IPS DF 6.9 (cell line): ENCODE measurements around the gene BACE2.

Source experiments
- DNase-seq: peaks from one replicate; pipeline ENCODE4 v3.0.0-alpha.2; 2013; ENCODE audit warnings: low read depth, low spot score
- H3K27ac ChIP-seq: one replicate; pipeline ENCODE4 v1.5.1; 2013; ENCODE audit warnings: low read length, control low read depth
- H3K27me3 ChIP-seq: 2 replicates; pipeline ENCODE4 v1.6.1; 2013; ENCODE audit warnings: mild to moderate bottlenecking, low read length; ENCODE audit not compliant: control insufficient read depth, insufficient read depth
- H3K36me3 ChIP-seq: 2 replicates; pipeline ENCODE4 v1.6.1; 2013; ENCODE audit warnings: low read length; ENCODE audit not compliant: control insufficient read depth, insufficient read depth
- H3K4me1 ChIP-seq: 2 replicates; pipeline ENCODE4 v1.6.1; 2013; ENCODE audit warnings: low read length; ENCODE audit not compliant: control insufficient read depth, insufficient read depth
- H3K4me3 ChIP-seq: 2 replicates; pipeline ENCODE4 v1.5.1; 2013; ENCODE audit warnings: mild to moderate bottlenecking, low read length
- H3K9me3 ChIP-seq: 2 replicates; pipeline ENCODE4 v1.6.1; 2013; ENCODE audit warnings: low read length, inconsistent platforms; ENCODE audit not compliant: control insufficient read depth, insufficient read depth
- WGBS: extraction: QIAGEN DNeasy Blood & Tissue Kit; methylation state at CpG from one replicate; pipeline ENCODE4 v1.1.7; 2013; ENCODE audit warnings: mixed read lengths, missing lambda C conversion rate; ENCODE audit not compliant: insufficient read length, insufficient coverage; 5-methylcytosine and 5-hydroxymethylcytosine counted together

The BACE2 gene

GRCh38 chr21:41137401-41137800, 30.6 kb upstream of the BACE2 start:
- DNase-seq = no peak
- Histone ChIP-seq H3K9me3 (no peaks in the 10 kb centered on the region), H3K4me3 (no peak overlapping the region), H3K27me3 (no peaks in the 10 kb centered on the region), H3K27ac (no peak overlapping the region), H3K36me3 (no peaks in the 10 kb centered on the region), H3K4me1 (no peaks in the 10 kb centered on the region; the same call in 1 of the 2 replicates)
- no CpG with 5 or more reads among the region's 8 CpGs for WGBS

GRCh38 chr21:41137889-41138288, 30.1 kb upstream of the BACE2 start:
- WGBS = no CpG with 5 or more reads among the region's 6 CpGs
- Histone ChIP-seq H3K4me1 (no peaks in the 10 kb centered on the region; the same call in 1 of the 2 replicates), H3K36me3 (no peaks in the 10 kb centered on the region), H3K27me3 (no peaks in the 10 kb centered on the region), H3K27ac (no peak overlapping the region), H3K4me3 (no peak overlapping the region), H3K9me3 (no peaks in the 10 kb centered on the region)
- DNase-seq = no peak

GRCh38 chr21:41138711-41139110, 29.2 kb upstream of the BACE2 start:
- Histone ChIP-seq H3K27ac (no peak overlapping the region), H3K4me3 (no peak overlapping the region), H3K36me3 (no peaks in the 10 kb centered on the region), H3K4me1 (no peaks in the 10 kb centered on the region; the same call in 1 of the 2 replicates), H3K27me3 (no peaks in the 10 kb centered on the region), H3K9me3 (no peaks in the 10 kb centered on the region)
- WGBS = no CpG with 5 or more reads among the region's 6 CpGs
- no peak for DNase-seq

- no peak overlapping the region for H3K27ac ChIP-seq
- no peak overlapping the region for H3K4me3 ChIP-seq
- no peaks in the 10 kb centered on the region for H3K27me3 ChIP-seq
- H3K9me3 ChIP-seq = no peaks in the 10 kb centered on the region
- H3K4me1 ChIP-seq = no peaks in the 10 kb centered on the region; the same call in 1 of the 2 replicates
- no CpG with 5 or more reads among the region's 5 CpGs for WGBS
- H3K36me3 ChIP-seq = no peaks in the 10 kb centered on the region
- DNase-seq = no peak
Observed at GRCh38 chr21:41139275-41139674, 28.7 kb upstream of the BACE2 start.

GRCh38 chr21:41139951-41140350, 28.0 kb upstream of the BACE2 start:
- Histone ChIP-seq H3K27me3 (no peaks in the 10 kb centered on the region), H3K27ac (no peak overlapping the region), H3K36me3 (no peaks in the 10 kb centered on the region), H3K9me3 (no peaks in the 10 kb centered on the region), H3K4me3 (no peak overlapping the region), H3K4me1 (no peaks in the 10 kb centered on the region; the same call in 1 of the 2 replicates)
- no CpG with 5 or more reads among the region's 12 CpGs for WGBS
- no peak for DNase-seq

- no peaks in the 10 kb centered on the region; the same call in 1 of the 2 replicates for H3K4me1 ChIP-seq
- no peaks in the 10 kb centered on the region for H3K36me3 ChIP-seq
- H3K9me3 ChIP-seq = no peaks in the 10 kb centered on the region
- H3K4me3 ChIP-seq = no peak overlapping the region
- H3K27me3 ChIP-seq = no peaks in the 10 kb centered on the region
- no CpG with 5 or more reads among the region's 2 CpGs for WGBS
- DNase-seq = no peak
- no peak overlapping the region for H3K27ac ChIP-seq
Observed at GRCh38 chr21:41141031-41141457, 26.9 kb upstream of the BACE2 start.

GRCh38 chr21:41142051-41142795, 25.7 kb upstream of the BACE2 start:
- WGBS = no CpG with 5 or more reads among the region's 15 CpGs

GRCh38 chr21:41143596-41144325, 24.2 kb upstream of the BACE2 start:
- no peaks in the 10 kb centered on the region for H3K36me3 ChIP-seq
- no peak overlapping the region for H3K4me3 ChIP-seq
- H3K9me3 ChIP-seq = no peaks in the 10 kb centered on the region
- H3K27me3 ChIP-seq = no peaks in the 10 kb centered on the region
- no CpG with 5 or more reads among the region's 10 CpGs for WGBS
- no peak for DNase-seq
- H3K27ac ChIP-seq = no peak overlapping the region
- no peaks in the 10 kb centered on the region; the same call in none of the 2 replicates for H3K4me1 ChIP-seq

More at GRCh38 chr21:41142051-41142795, 25.7 kb upstream of the BACE2 start:
- no peak overlapping the region for H3K4me3 ChIP-seq
- no peaks in the 10 kb centered on the region; the same call in 1 of the 2 replicates for H3K4me1 ChIP-seq
- H3K36me3 ChIP-seq = no peaks in the 10 kb centered on the region
- H3K27ac ChIP-seq = no peak overlapping the region
- H3K9me3 ChIP-seq = no peaks in the 10 kb centered on the region
- DNase-seq = no peak
- no peaks in the 10 kb centered on the region for H3K27me3 ChIP-seq

- no peak overlapping the region for H3K27ac ChIP-seq
- no CpG with 5 or more reads among the region's 13 CpGs for WGBS
- H3K27me3 ChIP-seq = no peaks in the 10 kb centered on the region
- no peak overlapping the region for H3K4me3 ChIP-seq
- no peak for DNase-seq
- no peaks in the 10 kb centered on the region; the same call in 1 of the 2 replicates for H3K4me1 ChIP-seq
- no peaks in the 10 kb centered on the region for H3K36me3 ChIP-seq
- H3K9me3 ChIP-seq = no peaks in the 10 kb centered on the region
Observed at GRCh38 chr21:41147096-41147978, 20.6 kb upstream of the BACE2 start.

- no CpG with 5 or more reads among the region's 6 CpGs for WGBS
- no peak for DNase-seq
- Histone ChIP-seq H3K27me3 (no peaks in the 10 kb centered on the region), H3K4me1 (no peaks in the 10 kb centered on the region; the same call in 1 of the 2 replicates), H3K9me3 (no peaks in the 10 kb centered on the region), H3K36me3 (no peaks in the 10 kb centered on the region), H3K27ac (no peak overlapping the region), H3K4me3 (no peak overlapping the region)
Observed at GRCh38 chr21:41147979-41148355, 20.0 kb upstream of the BACE2 start.
